ENCODE data around the gene ARID3A. TPM values are rescaled to one million over a fixed set of nuclear protein-coding genes. Genes with fewer than 3 reads are reported as not detected.

The ARID3A gene
- total RNA-seq, 1 experiment from 2014 or later: 28.9 TPM

- TF ChIP-seq TCF7L2 (IDR thresholded peaks at IDR 0.05; ENCODE audit: low read depth, low read length) (no peak), POLR2AphosphoS5 (IDR thresholded peaks at IDR 0.05; ENCODE audit: low read depth, low read length) (no peak), SIN3A (IDR thresholded peaks at IDR 0.05; ENCODE audit: borderline replicate concordance, insufficient read depth, low read depth, low read length) (no peak), REST (IDR thresholded peaks at IDR 0.05; ENCODE audit: insufficient read depth in 1 of 2, low read depth in 2 of 2, low read length in 1 of 2) (no peak)
- TF ChIP-seq, protein P1, sequence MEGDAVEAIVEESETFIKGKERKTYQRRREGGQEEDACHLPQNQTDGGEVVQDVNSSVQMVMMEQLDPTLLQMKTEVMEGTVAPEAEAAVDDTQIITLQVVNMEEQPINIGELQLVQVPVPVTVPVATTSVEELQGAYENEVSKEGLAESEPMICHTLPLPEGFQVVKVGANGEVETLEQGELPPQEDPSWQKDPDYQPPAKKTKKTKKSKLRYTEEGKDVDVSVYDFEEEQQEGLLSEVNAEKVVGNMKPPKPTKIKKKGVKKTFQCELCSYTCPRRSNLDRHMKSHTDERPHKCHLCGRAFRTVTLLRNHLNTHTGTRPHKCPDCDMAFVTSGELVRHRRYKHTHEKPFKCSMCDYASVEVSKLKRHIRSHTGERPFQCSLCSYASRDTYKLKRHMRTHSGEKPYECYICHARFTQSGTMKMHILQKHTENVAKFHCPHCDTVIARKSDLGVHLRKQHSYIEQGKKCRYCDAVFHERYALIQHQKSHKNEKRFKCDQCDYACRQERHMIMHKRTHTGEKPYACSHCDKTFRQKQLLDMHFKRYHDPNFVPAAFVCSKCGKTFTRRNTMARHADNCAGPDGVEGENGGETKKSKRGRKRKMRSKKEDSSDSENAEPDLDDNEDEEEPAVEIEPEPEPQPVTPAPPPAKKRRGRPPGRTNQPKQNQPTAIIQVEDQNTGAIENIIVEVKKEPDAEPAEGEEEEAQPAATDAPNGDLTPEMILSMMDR (IDR thresholded peaks at IDR 0.05): no peak
- ATAC-seq (0 out of 2 replicates have a peak, but pooled peaks have one; percentile 31), DNase-seq (ENCODE audit: low read depth, low spot score) (no peak)
- intact Hi-C loops (cut with micrococcal nuclease; ENCODE audit: unreplicated experiment) (no loop called here), in situ Hi-C loops (cut with HindIII; ENCODE audit: low pct_unique_long_range_greater_than_20kb, low sequenced_read_pairs) (no loop called here)
- Histone ChIP-seq H3K27me3 (ENCODE audit: control insufficient read depth, insufficient read depth, low read length) (no peaks in the 10 kb centered on the region), H3K4me3 (ENCODE audit: low read depth in 2 of 2, low read length in 2 of 2) (no peak overlapping the region), H3K27ac (ENCODE audit: low read length) (no peak overlapping the region), H3K36me3 (ENCODE audit: control insufficient read depth, insufficient read depth, low read length) (peaks cover 4% of the 10 kb centered on the region; the same call in 1 of the 2 replicates), H3K9me3 (ENCODE audit: control insufficient read depth, insufficient read depth, low read depth, low read length) (no peaks in the 10 kb centered on the region), H3K4me1 (ENCODE audit: control insufficient read depth, insufficient read depth, low read length) (peaks cover 11% of the 10 kb centered on the region)
- CTCF ChIA-PET: no interaction called here
- POLR2A ChIA-PET: no interaction called here
- no TSS peak for BruUV-seq (replicated peaks)
These were observed 54.5 kb downstream of the ARID3A start for GRCh38 chr19:980133-980998.

DNA sequence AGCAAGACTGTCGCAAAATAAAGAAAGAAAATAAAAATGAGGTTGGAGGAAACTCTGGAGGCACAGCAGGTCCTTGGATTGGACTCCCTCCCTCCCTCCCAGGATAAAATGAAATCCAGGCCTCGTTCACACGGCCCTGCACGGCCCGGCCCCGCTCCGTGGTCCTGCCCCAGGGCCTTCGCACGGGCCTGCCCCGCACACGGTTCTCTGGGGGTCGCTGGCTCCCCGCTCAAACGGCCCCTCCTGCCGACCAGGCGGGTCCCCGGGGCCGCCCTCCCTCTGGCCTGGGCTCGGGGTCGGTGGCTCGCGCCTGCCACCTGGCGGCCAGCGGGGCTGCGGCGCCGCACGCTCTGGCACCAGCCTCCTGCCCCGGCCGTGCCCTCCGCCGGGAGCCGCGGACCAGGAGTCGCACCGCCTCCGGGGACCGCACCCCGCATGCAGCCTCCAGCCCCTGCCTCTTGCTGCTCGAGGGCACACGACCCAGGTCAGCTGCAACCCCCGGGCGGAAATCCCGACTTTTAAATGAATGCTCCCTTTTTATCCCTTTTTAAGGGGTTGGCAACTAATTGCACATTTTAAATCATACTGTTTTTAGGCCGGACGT is 56.8 kb downstream of the ARID3A start:
- H3K4me3 ChIP-seq (ENCODE audit: low read depth in 2 of 2, low read length in 2 of 2): peak overlapping the region; percentile 29 to 41
- peaks cover 4% of the 10 kb centered on the region; the same call in 1 of the 2 replicates for H3K36me3 ChIP-seq (ENCODE audit: control insufficient read depth, insufficient read depth, low read length)
- in situ Hi-C loops (cut with HindIII; ENCODE audit: low pct_unique_long_range_greater_than_20kb, low sequenced_read_pairs): no loop called here
- no peaks in the 10 kb centered on the region for H3K27me3 ChIP-seq (ENCODE audit: control insufficient read depth, insufficient read depth, low read length)
- POLR2A ChIA-PET: no interaction called here
- peak overlapping the region; percentile 46 for H3K27ac ChIP-seq (ENCODE audit: low read length)
- H3K9me3 ChIP-seq (ENCODE audit: control insufficient read depth, insufficient read depth, low read depth, low read length): no peaks in the 10 kb centered on the region
- ATAC-seq: peak; percentile 87
- DNase-seq (ENCODE audit: low read depth, low spot score): no peak
- CTCF ChIA-PET: no interaction called here
- peaks cover 11% of the 10 kb centered on the region for H3K4me1 ChIP-seq (ENCODE audit: control insufficient read depth, insufficient read depth, low read length)
- TF ChIP-seq POLR2AphosphoS5 (IDR thresholded peaks at IDR 0.05; ENCODE audit: low read depth, low read length) (no peak), SIN3A (IDR thresholded peaks at IDR 0.05; ENCODE audit: borderline replicate concordance, insufficient read depth, low read depth, low read length) (no peak), TCF7L2 (IDR thresholded peaks at IDR 0.05; ENCODE audit: low read depth, low read length) (no peak), REST (IDR thresholded peaks at IDR 0.05; ENCODE audit: insufficient read depth in 1 of 2, low read depth in 2 of 2, low read length in 1 of 2) (no peak)
- TF ChIP-seq, protein P1 (IDR thresholded peaks at IDR 0.05): peak; percentile 93
- intact Hi-C loops (cut with micrococcal nuclease; ENCODE audit: unreplicated experiment): loop anchor here (2.0 kb wide), 1 partner anchor 60 kb away; no protein-coding TSS in a partner anchor
- no TSS peak for BruUV-seq (replicated peaks)

Measured in Panc1 (cell line).